Measurements from ENCODE around the gene EIF1AY. TPM values are rescaled to one million over a fixed set of nuclear protein-coding genes. Genes with fewer than 3 reads are reported as not detected.
A peak's percentile ranks its signal among the peaks of the same experiment; 100 is the strongest.

EIF1AY gene
- total and polyA plus RNA-seq, 7 donors: 38.9 to 52.8 (median 42.2) TPM; not detected in 3

GRCh38 chrY:20558677-20559076, 16.9 kb upstream of the EIF1AY start:
- peak in 1 of 4 experiments; percentile 44 for TF ChIP-seq CTCF (IDR thresholded peaks at IDR 0.05)
- no peak for TF ChIP-seq EP300 (IDR thresholded peaks at IDR 0.05)
- Histone ChIP-seq H3K4me3 (no peak overlapping the region), H3K9me3 (no peaks in the 10 kb centered on the region), H3K27ac (no peak overlapping the region), H3K27me3 (no peaks in the 10 kb centered on the region), H3K4me1 (peaks cover 0 to 13% (median 0%) of the 10 kb centered on the region in 4 donors), H3K36me3 (no peaks in the 10 kb centered on the region)
- no peak for DNase-seq
- intact Hi-C loops (cut with DNase I): no loop called here
- WGBS, 2 donors: 2 to 13% methylated on average over 2 of the region's 2 CpGs

- Histone ChIP-seq H3K27ac (peak overlapping the region in 1 of 4 donors; percentile 40), H3K36me3 (no peaks in the 10 kb centered on the region), H3K4me1 (peaks cover 0 to 13% (median 0%) of the 10 kb centered on the region in 4 donors), H3K9me3 (no peaks in the 10 kb centered on the region), H3K27me3 (no peaks in the 10 kb centered on the region), H3K4me3 (no peak overlapping the region)
- intact Hi-C loops (cut with DNase I): no loop called here
- DNase-seq: no peak
- TF ChIP-seq CTCF (IDR thresholded peaks at IDR 0.05): no peak
- peak in 2 of 4 donors; percentile 30 to 33 for TF ChIP-seq POLR2AphosphoS5 (IDR thresholded peaks at IDR 0.05)
- 81 to 85% methylated on average over 2 of the region's 2 CpGs for WGBS, 2 donors
Observed at GRCh38 chrY:20559873-20560512, 15.6 kb upstream of the EIF1AY start.

- H3K4me1 ChIP-seq: peaks cover 0 to 6% (median 0%) of the 10 kb centered on the region in 4 donors
- intact Hi-C loops (cut with DNase I): no loop called here
- no peak for TF ChIP-seq EP300 (IDR thresholded peaks at IDR 0.05)
- no peak for TF ChIP-seq CTCF (IDR thresholded peaks at IDR 0.05)
- TF ChIP-seq POLR2AphosphoS5 (IDR thresholded peaks at IDR 0.05): no peak
- no peak for TF ChIP-seq POLR2A (IDR thresholded peaks at IDR 0.05)
- no peaks in the 10 kb centered on the region for H3K9me3 ChIP-seq
- no peaks in the 10 kb centered on the region for H3K36me3 ChIP-seq
- no peak for DNase-seq
- WGBS, 2 donors: 88 to 94% methylated on average over 3 of the region's 3 CpGs
- H3K27ac ChIP-seq: no peak overlapping the region
- H3K4me3 ChIP-seq: no peak overlapping the region
- no peaks in the 10 kb centered on the region for H3K27me3 ChIP-seq
Observed at GRCh38 chrY:20571306-20571705, 4.3 kb upstream of the EIF1AY start.

GRCh38 chrY:20576506-20576905, 930 bp downstream of the EIF1AY start:
- intact Hi-C loops (cut with DNase I): no loop called here
- H3K27me3 ChIP-seq: no peaks in the 10 kb centered on the region
- no peaks in the 10 kb centered on the region for H3K9me3 ChIP-seq
- no peaks in the 10 kb centered on the region for H3K36me3 ChIP-seq
- TF ChIP-seq CTCF (IDR thresholded peaks at IDR 0.05): peak in 1 of 4 experiments; percentile 27
- no peak for TF ChIP-seq POLR2AphosphoS5 (IDR thresholded peaks at IDR 0.05)
- TF ChIP-seq EP300 (IDR thresholded peaks at IDR 0.05): no peak
- TF ChIP-seq POLR2A (IDR thresholded peaks at IDR 0.05): no peak
- H3K27ac ChIP-seq: peak overlapping the region in 2 of 4 donors; percentile 90 to 94
- H3K4me3 ChIP-seq: peak overlapping the region in 2 of 4 donors; percentile 60 to 62
- DNase-seq: no peak
- peaks cover 0 to 12% (median 0%) of the 10 kb centered on the region in 4 donors for H3K4me1 ChIP-seq
- 2 to 5% methylated on average over 5 of the region's 5 CpGs for WGBS, 2 donors

- H3K36me3 ChIP-seq: no peaks in the 10 kb centered on the region
- H3K4me1 ChIP-seq: peaks cover 0 to 11% (median 0%) of the 10 kb centered on the region in 4 donors
- intact Hi-C loops (cut with DNase I): no loop called here
- no peak overlapping the region for H3K27ac ChIP-seq
- DNase-seq: no peak
- 41 to 77% methylated on average over 3 of the region's 3 CpGs for WGBS, 2 donors
- H3K27me3 ChIP-seq: no peaks in the 10 kb centered on the region
- no peak for TF ChIP-seq POLR2A (IDR thresholded peaks at IDR 0.05)
- TF ChIP-seq POLR2AphosphoS5 (IDR thresholded peaks at IDR 0.05): no peak
- TF ChIP-seq CTCF (IDR thresholded peaks at IDR 0.05): no peak
- no peak for TF ChIP-seq EP300 (IDR thresholded peaks at IDR 0.05)
- H3K4me3 ChIP-seq: no peak overlapping the region
- H3K9me3 ChIP-seq: no peaks in the 10 kb centered on the region
Observed at GRCh38 chrY:20578206-20578605, 2.6 kb downstream of the EIF1AY start.
